Choroid plexus epithelial cell (primary cell): Measurements from ENCODE around the gene DOCK2.

Experiments
- DNase-seq: peaks from one replicate; pipeline ENCODE4 v3.0.0-alpha.2; 2010; ENCODE audit warnings: low read depth
- H3K4me3 ChIP-seq: 2 replicates; pipeline ENCODE4 v1.5.1; 2011; ENCODE audit warnings: low read depth, mild to moderate bottlenecking, control low read depth, low read length, moderate library complexity
- TF ChIP-seq, protein P1 (sequence below): conservative IDR thresholded peaks from 2 replicates; pipeline ENCODE4 v1.5.1; 2011; ENCODE audit warnings: low read depth, mild to moderate bottlenecking, control low read depth, inconsistent platforms, low read length, moderate library complexity

Gene DOCK2

GRCh38 chr5:169889572-169889971, 252.5 kb downstream of the DOCK2 start:
- DNase-seq, result no peak
- H3K4me3 ChIP-seq, result no peak overlapping the region
- TF ChIP-seq, protein P1, sequence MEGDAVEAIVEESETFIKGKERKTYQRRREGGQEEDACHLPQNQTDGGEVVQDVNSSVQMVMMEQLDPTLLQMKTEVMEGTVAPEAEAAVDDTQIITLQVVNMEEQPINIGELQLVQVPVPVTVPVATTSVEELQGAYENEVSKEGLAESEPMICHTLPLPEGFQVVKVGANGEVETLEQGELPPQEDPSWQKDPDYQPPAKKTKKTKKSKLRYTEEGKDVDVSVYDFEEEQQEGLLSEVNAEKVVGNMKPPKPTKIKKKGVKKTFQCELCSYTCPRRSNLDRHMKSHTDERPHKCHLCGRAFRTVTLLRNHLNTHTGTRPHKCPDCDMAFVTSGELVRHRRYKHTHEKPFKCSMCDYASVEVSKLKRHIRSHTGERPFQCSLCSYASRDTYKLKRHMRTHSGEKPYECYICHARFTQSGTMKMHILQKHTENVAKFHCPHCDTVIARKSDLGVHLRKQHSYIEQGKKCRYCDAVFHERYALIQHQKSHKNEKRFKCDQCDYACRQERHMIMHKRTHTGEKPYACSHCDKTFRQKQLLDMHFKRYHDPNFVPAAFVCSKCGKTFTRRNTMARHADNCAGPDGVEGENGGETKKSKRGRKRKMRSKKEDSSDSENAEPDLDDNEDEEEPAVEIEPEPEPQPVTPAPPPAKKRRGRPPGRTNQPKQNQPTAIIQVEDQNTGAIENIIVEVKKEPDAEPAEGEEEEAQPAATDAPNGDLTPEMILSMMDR, result no peak

- no peak for DNase-seq
- H3K4me3 ChIP-seq, result no peak overlapping the region
- TF ChIP-seq, protein P1, result no peak
These were observed 255.9 kb downstream of the DOCK2 start for GRCh38 chr5:169893010-169893409.

GRCh38 chr5:169893571-169893970, 256.5 kb downstream of the DOCK2 start:
- no peak for DNase-seq
- H3K4me3 ChIP-seq, result no peak overlapping the region
- TF ChIP-seq, protein P1, result no peak

GRCh38 chr5:169895926-169896325, 258.9 kb downstream of the DOCK2 start:
- no peak overlapping the region for H3K4me3 ChIP-seq
- peak; percentile 51 for DNase-seq
- TF ChIP-seq, protein P1, result no peak

DNA sequence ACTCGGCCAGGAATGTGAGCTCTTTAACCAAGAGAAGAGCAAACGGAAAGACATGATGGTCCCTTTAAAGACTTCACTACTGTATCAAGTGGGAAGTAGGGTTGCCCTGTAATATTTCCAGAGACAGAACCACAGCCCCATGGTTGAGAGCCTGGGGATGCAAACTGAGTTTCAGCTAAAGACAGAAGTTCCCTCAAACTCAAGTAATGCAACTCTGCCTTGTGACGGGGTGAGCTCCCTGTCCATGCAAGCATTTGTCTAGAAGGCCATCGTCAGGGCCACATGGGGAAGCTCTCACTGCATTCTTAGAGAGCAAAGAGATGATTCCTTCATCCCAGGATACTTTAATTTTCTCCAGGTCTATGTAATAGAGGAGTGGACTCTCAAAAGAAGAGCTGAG, 260.4 kb downstream of the DOCK2 start:
- DNase-seq, result no peak
- TF ChIP-seq, protein P1, result no peak
- H3K4me3 ChIP-seq, result no peak overlapping the region

GRCh38 chr5:169901896-169902295, 264.8 kb downstream of the DOCK2 start:
- H3K4me3 ChIP-seq, result no peak overlapping the region

GRCh38 chr5:169904059-169904458, 267.0 kb downstream of the DOCK2 start:
- no peak overlapping the region for H3K4me3 ChIP-seq
- DNase-seq, result peak; percentile 78
- TF ChIP-seq, protein P1, result no peak

More at GRCh38 chr5:169901896-169902295, 264.8 kb downstream of the DOCK2 start:
- TF ChIP-seq, protein P1, result no peak
- DNase-seq, result no peak
